ENCODE data around the gene TOMM20.

GRCh38 chr1:235147269-235147668, 18.6 kb upstream of the TOMM20 start:
- TF ChIP-seq CTCF (IDR thresholded peaks at IDR 0.05; ENCODE audit: low read depth, low read length): no peak
- no peak for TF ChIP-seq EZH2phosphoT487 (IDR thresholded peaks at IDR 0.05; ENCODE audit: low read depth)

Measured in OCI-LY3 (cell line).